Superior temporal gyrus (tissue), 1 donor: Measurements from ENCODE around the gene HES5.

Experiments
- DNase-seq: peaks from one replicate; pipeline ENCODE4 v3.0.0-alpha.2; 2016; ENCODE audit errors: extremely low spot score

The HES5 gene

GRCh38 chr1:2501041-2501819 lies 28.8 kb downstream of the HES5 start:
- no peak for DNase-seq

- no peak for DNase-seq
These were observed 30.0 kb downstream of the HES5 start for GRCh38 chr1:2499986-2500596.

DNA sequence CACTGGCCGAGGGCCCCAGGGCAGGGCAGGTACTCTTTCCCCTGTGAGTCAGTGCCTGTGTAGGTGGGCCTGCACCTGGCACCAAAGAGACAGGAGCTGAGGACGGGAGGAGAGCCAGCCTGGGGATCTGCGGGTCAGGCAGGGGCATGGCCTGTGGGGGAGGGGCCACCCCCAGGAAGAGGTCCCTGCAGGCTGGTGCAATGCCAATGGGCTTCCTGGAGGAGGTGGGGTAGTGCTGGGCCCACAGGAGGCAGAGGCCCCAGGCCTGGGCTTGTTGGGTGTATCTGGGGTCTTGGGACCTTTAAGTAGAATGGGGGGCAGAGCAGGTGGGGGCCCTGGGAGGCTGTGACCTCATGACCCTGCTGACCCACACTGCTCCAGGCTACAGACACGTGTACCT lies 30.8 kb downstream of the HES5 start:
- DNase-seq = no peak

DNA sequence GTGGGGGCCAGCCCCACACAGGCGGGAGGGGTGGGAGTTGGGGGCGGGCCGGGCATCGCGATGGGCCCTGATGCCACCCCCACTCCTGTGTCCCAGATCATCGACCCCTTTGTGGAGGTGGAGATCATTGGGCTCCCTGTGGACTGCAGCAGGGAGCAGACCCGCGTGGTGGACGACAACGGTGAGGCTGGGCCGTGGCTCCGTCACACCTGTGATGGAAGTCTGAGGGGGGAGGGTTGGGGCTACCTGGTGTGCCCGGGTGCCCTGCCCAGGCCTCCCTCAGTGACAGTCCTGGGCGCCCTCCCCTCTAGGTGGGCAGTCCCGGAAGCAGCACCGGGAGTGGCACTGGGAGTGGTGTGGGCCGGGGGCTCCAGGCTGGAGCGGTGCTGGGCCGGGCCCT lies 31.4 kb downstream of the HES5 start:
- no peak for DNase-seq

GRCh38 chr1:2497891-2498290 lies 32.2 kb downstream of the HES5 start:
- DNase-seq = no peak

- DNase-seq = no peak
These were observed 33.3 kb downstream of the HES5 start for GRCh38 chr1:2496746-2497145.

GRCh38 chr1:2496087-2496622 lies 33.9 kb downstream of the HES5 start:
- no peak for DNase-seq

- DNase-seq = no peak
These were observed 34.5 kb downstream of the HES5 start for GRCh38 chr1:2495546-2495945.

GRCh38 chr1:2495026-2495425 lies 35.0 kb downstream of the HES5 start:
- DNase-seq = no peak

DNA sequence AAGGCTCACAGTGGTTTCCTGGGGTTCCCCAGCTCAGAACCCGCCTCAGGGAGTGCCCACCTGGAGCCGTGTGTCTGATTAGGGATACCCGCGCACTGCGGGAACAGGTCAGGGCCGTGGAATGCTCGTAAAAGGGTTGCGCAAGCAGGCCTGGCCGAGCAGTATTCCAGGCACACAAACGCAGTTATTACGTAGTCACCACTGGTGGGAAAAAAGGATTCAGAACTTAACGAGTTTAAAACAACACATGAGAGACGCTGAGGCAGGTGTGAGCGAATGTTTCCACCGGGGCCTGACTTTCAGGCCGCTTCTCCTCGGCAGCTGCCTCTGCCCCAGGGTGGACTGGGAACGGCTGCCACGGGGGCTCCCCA lies 35.8 kb downstream of the HES5 start:
- no peak for DNase-seq

- peak; percentile 89 for DNase-seq
These were observed 36.3 kb downstream of the HES5 start for GRCh38 chr1:2493691-2494322.

GRCh38 chr1:2493218-2493617 lies 36.8 kb downstream of the HES5 start:
- DNase-seq = no peak

- no peak for DNase-seq
These were observed 38.0 kb downstream of the HES5 start for GRCh38 chr1:2492091-2492490.

DNA sequence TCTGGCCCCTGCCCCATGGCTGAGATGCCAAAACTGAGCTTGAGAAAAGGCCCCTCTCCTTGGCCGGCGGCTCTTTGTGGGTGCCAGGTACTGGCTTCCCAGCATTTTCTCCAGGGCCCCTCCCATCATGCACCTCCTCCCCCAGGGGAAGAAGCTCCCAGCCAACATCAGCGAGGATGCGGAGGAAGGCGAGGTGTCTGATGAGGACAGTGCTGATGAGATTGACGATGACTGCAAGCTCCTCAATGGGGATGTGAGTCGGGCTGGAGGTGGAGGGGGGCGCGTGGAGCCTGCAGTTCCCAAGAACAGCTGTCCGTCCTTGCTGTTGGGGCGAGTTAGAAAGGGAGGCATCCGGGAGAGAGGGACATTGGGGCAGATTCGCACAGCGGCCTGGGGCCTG lies 40.4 kb downstream of the HES5 start:
- no peak for DNase-seq

DNA sequence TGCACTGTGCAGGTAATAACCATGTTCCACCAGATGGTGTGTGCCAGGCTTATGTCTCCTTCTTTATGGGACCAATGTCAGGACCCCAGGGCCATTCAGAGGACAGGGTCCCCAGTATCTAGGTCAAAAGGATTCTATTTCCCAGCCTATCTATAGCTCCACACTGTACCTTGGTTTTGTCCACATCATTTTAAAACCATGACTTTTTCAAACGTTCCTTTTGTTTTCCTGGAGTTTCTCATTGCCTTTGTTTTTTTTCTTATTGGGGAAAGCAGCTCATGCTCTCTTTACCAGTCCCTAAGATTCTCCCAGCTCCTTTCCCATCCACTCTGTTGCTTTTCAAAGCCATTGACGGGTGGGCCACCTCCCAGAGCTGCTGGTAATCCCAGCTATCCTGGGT lies 41.4 kb downstream of the HES5 start:
- DNase-seq = no peak

DNA sequence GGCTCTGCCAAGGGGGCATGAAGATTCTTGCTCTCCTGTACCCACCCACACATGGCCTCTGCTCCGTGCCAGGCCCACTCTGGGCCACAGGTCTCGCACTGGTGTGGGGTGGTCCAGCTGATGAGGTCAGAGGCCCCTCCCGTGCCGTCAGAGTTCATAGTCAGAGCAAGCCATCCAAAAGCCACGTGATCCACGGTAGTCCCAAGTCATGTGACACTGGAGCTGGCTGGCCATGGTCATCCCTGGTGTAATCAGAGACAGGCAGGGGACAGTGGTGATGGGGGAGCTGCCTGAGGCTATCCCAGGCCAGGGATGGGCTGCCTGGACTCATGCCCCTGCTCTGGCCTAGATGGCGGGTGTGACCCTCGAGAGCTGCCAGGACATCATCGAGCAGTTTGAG lies 43.5 kb downstream of the HES5 start:
- no peak for DNase-seq

GRCh38 chr1:2486041-2486440 lies 44.0 kb downstream of the HES5 start:
- no peak for DNase-seq

DNA sequence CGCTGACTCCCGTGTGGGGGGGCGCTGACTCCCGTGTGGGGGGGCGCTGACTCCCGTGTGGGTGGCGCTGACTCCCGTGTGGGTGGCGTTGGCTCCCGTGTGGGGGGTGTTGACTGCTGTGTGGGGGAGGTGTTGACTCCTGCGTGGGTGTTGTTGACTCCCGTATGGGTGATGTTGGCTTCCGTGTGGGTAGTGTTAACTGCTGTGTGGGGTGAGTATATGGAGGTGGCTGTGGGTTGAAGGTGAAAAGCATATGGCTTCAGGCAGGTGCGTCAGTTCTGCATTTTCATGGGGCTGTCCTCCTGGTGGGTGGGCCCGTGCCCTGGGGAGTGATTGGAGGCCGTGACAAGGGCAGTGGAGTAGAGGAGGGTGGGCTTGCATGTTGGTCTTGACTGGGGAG lies 46.1 kb downstream of the HES5 start:
- DNase-seq = no peak

GRCh38 chr1:2483026-2483425 lies 47.0 kb downstream of the HES5 start:
- DNase-seq = no peak

- no peak for DNase-seq
These were observed 47.5 kb downstream of the HES5 start for GRCh38 chr1:2482588-2482987.

GRCh38 chr1:2481885-2482284 lies 48.2 kb downstream of the HES5 start:
- no peak for DNase-seq

GRCh38 chr1:2480986-2481364 lies 49.1 kb downstream of the HES5 start:
- no peak for DNase-seq
